Measurements from ENCODE around the gene DHH. TPM values are rescaled to one million over a fixed set of nuclear protein-coding genes. Genes with fewer than 3 reads are reported as not detected.

Gene DHH
- total RNA-seq, 1 donor from 2014 or later = 1.5 TPM

DNA sequence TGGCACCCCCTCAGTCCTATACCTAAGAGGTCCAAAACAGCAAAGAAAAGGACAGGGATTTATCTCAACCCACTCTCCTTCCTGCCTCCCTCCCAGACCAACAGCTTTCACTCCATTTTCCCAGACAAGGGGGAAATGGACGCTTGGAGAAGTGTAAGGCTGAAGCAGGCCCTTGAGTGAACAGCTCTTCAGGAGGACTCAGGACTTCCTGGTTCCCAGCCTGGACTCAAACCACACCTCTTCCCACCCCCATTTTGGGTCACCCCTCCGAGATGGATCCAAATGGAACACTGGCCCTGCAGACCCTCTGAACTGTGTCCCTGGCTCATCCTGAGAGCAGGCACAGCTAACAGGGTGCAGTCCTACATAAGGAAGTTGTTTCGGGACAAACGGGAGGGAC lies 36.7 kb downstream of the DHH start:
- H3K4me3 ChIP-seq = peak overlapping the region; percentile 95
- ATAC-seq = peak; percentile 22 to 54
- TF ChIP-seq, protein P1, sequence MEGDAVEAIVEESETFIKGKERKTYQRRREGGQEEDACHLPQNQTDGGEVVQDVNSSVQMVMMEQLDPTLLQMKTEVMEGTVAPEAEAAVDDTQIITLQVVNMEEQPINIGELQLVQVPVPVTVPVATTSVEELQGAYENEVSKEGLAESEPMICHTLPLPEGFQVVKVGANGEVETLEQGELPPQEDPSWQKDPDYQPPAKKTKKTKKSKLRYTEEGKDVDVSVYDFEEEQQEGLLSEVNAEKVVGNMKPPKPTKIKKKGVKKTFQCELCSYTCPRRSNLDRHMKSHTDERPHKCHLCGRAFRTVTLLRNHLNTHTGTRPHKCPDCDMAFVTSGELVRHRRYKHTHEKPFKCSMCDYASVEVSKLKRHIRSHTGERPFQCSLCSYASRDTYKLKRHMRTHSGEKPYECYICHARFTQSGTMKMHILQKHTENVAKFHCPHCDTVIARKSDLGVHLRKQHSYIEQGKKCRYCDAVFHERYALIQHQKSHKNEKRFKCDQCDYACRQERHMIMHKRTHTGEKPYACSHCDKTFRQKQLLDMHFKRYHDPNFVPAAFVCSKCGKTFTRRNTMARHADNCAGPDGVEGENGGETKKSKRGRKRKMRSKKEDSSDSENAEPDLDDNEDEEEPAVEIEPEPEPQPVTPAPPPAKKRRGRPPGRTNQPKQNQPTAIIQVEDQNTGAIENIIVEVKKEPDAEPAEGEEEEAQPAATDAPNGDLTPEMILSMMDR (IDR thresholded peaks at IDR 0.05) = no peak
- H3K27ac ChIP-seq = peak overlapping the region; percentile 98
- no peaks in the 10 kb centered on the region for H3K9me3 ChIP-seq
- no peaks in the 10 kb centered on the region for H3K27me3 ChIP-seq (ENCODE audit: low read depth)
- intact Hi-C loops (cut with DNase I) = no loop called here
- peaks cover 48% of the 10 kb centered on the region for H3K4me1 ChIP-seq
- peaks cover 26% of the 10 kb centered on the region for H3K36me3 ChIP-seq
- no peak for DNase-seq

- peak; percentile 74 for DNase-seq
- ATAC-seq = peak; percentile 63 to 78
- Histone ChIP-seq H3K27ac (peak overlapping the region; percentile 98), H3K9me3 (no peaks in the 10 kb centered on the region), H3K4me1 (peaks cover 42% of the 10 kb centered on the region), H3K4me3 (peak overlapping the region; percentile 95), H3K36me3 (peaks cover 44% of the 10 kb centered on the region), H3K27me3 (ENCODE audit: low read depth) (no peaks in the 10 kb centered on the region)
- TF ChIP-seq, protein P1 (IDR thresholded peaks at IDR 0.05) = no peak
- intact Hi-C loops (cut with DNase I) = no loop called here
Measured at GRCh38 chr12:49055978-49056754, 38.4 kb downstream of the DHH start.

- DNase-seq (no peak), ATAC-seq (no peak)
- intact Hi-C loops (cut with DNase I) = no loop called here
- TF ChIP-seq, protein P1 (IDR thresholded peaks at IDR 0.05) = no peak
- H3K9me3 ChIP-seq = no peaks in the 10 kb centered on the region
- peaks cover 40% of the 10 kb centered on the region for H3K4me1 ChIP-seq
- H3K27ac ChIP-seq = no peak overlapping the region
- H3K27me3 ChIP-seq (ENCODE audit: low read depth) = no peaks in the 10 kb centered on the region
- H3K36me3 ChIP-seq = peaks cover 54% of the 10 kb centered on the region
- H3K4me3 ChIP-seq = no peak overlapping the region
Measured at GRCh38 chr12:49055092-49055491, 39.5 kb downstream of the DHH start.

DNA sequence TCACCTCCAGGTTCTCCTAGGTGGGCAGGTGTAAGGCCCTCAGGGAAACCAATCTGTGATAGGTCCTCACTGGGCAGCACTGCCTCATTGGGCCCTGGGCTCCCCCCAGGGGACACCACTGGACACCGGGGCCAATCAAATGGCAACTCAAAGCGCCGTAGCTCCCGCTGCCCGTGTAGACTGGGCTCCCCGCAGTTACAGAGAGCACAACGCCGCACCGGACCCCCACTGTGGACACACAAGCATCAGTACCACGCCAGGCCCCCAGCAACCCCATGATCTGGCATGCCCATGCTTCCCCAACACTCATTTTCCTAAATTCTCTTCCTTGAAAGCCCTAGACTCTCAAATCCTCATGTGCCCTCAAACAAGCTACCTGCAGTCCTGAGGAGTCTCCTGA lies 40.1 kb downstream of the DHH start:
- DNase-seq (no peak), ATAC-seq (no peak)
- no peak overlapping the region for H3K4me3 ChIP-seq
- TF ChIP-seq, protein P1 (IDR thresholded peaks at IDR 0.05) = no peak
- H3K27me3 ChIP-seq (ENCODE audit: low read depth) = no peaks in the 10 kb centered on the region
- intact Hi-C loops (cut with DNase I) = no loop called here
- peaks cover 40% of the 10 kb centered on the region for H3K4me1 ChIP-seq
- H3K9me3 ChIP-seq = no peaks in the 10 kb centered on the region
- H3K36me3 ChIP-seq = peaks cover 60% of the 10 kb centered on the region
- H3K27ac ChIP-seq = no peak overlapping the region

DNA sequence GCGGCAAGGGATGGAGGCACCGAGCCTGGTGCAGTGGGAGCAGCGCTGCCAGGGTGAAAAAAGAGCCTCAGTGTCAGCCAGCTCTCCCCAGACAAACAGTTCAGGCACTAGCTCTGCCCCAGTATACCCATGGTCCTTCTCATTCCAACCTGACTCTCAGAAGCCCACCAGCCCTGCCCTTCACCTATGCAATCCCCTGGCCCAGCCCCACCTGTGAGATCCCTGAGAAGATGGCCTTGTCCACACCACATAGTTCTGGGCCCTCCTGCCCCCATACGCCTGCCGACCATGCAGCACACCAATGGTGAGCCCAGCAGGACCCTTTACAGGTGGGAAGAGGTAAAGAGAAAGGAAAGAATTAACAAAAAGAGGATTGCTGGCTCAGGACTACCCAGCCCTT lies 40.5 kb downstream of the DHH start:
- Histone ChIP-seq H3K27me3 (ENCODE audit: low read depth) (no peaks in the 10 kb centered on the region), H3K4me3 (no peak overlapping the region), H3K27ac (no peak overlapping the region), H3K36me3 (peaks cover 64% of the 10 kb centered on the region), H3K9me3 (no peaks in the 10 kb centered on the region), H3K4me1 (peaks cover 40% of the 10 kb centered on the region)
- DNase-seq (no peak), ATAC-seq (no peak)
- intact Hi-C loops (cut with DNase I) = no loop called here
- TF ChIP-seq, protein P1 (IDR thresholded peaks at IDR 0.05) = no peak
